Neural progenitor cell (in vitro differentiated cells): ENCODE results near the gene TEDC1. TPM values are rescaled to one million over a fixed set of nuclear protein-coding genes. Genes with fewer than 3 reads are reported as not detected.

Experiments used
- DNase-seq: peaks from one replicate; pipeline ENCODE4 v3.0.0-alpha.2; 2016; ENCODE audit warnings: low spot score
- H2AFZ ChIP-seq: fragments of 200-600 bp; sonication (generic); replicated peaks from 2 replicates; pipeline ENCODE4 v1.6.1; 2016; ENCODE audit warnings: antibody characterized with exemption
- H3F3A ChIP-seq: fragments of 200-600 bp; sonication (generic); 2 replicates; pipeline ENCODE4 v1.6.1; 2016; ENCODE audit warnings: antibody characterized with exemption, low read depth
- H3K27ac ChIP-seq: fragments of 200-600 bp; sonication (generic); 2 replicates; pipeline ENCODE4 v1.5.1; 2016; ENCODE audit warnings: mild to moderate bottlenecking
- H3K27me3 ChIP-seq: fragments of 200-600 bp; sonication (generic); 2 replicates; pipeline ENCODE4 v1.6.1; 2016; ENCODE audit warnings: mild to moderate bottlenecking, moderate library complexity
- H3K36me3 ChIP-seq: fragments of 200-600 bp; sonication (generic); 2 replicates; pipeline ENCODE4 v1.5.1; 2016
- H3K4me1 ChIP-seq: fragments of 200-600 bp; sonication (generic); 2 replicates; pipeline ENCODE4 v1.6.1; 2016; ENCODE audit warnings: mixed run types
- H3K4me2 ChIP-seq: fragments of 200-600 bp; sonication (generic); 2 replicates; pipeline ENCODE4 v1.6.1; 2016
- H3K4me3 ChIP-seq: fragments of 200-600 bp; sonication (generic); 2 replicates; pipeline ENCODE4 v1.5.1; 2016
- H3K79me2 ChIP-seq: fragments of 200-600 bp; sonication (generic); 2 replicates; pipeline ENCODE4 v1.6.1; 2016; ENCODE audit warnings: low read depth
- H3K9ac ChIP-seq: fragments of 200-600 bp; sonication (generic); 2 replicates; pipeline ENCODE4 v1.6.1; 2016
- H3K9me3 ChIP-seq: fragments of 200-600 bp; sonication (generic); 2 replicates; pipeline ENCODE4 v1.5.1; 2016; ENCODE audit warnings: low read depth
- H4K20me1 ChIP-seq: fragments of 200-600 bp; sonication (generic); 2 replicates; pipeline ENCODE4 v1.6.1; 2016; ENCODE audit warnings: low read depth
- H3K27ac Mint-ChIP-seq: 3 replicates; pipeline ENCODE4 v1.8.0; 2021; ENCODE audit warnings: mixed read lengths
- H3K27me3 Mint-ChIP-seq: 2 replicates; pipeline ENCODE4 v1.8.0; 2022; ENCODE audit warnings: low read depth, mild to moderate bottlenecking, inconsistent platforms, moderate library complexity, mixed read lengths; ENCODE audit not compliant: insufficient read depth
- H3K36me3 Mint-ChIP-seq: 3 replicates; pipeline ENCODE4 v1.8.0; 2021; ENCODE audit warnings: mixed read lengths
- H3K4me1 Mint-ChIP-seq: 3 replicates; pipeline ENCODE4 v1.8.0; 2021; ENCODE audit warnings: mixed read lengths
- H3K4me3 Mint-ChIP-seq: 3 replicates; pipeline ENCODE4 v1.8.0; 2021; ENCODE audit warnings: mild to moderate bottlenecking, moderate library complexity, mixed read lengths
- H3K9me3 Mint-ChIP-seq: 3 replicates; pipeline ENCODE4 v1.8.0; 2020; ENCODE audit warnings: mixed read lengths
- EZH2 ChIP-seq: fragments of 200-600 bp; sonication (generic); IDR thresholded peaks from 2 replicates; pipeline ENCODE4 v1.6.1; 2017; ENCODE audit warnings: antibody characterized with exemption, mild to moderate bottlenecking, moderate library complexity
- EZH2phosphoT487 ChIP-seq: fragments of 200-600 bp; sonication (generic); IDR thresholded peaks from 2 replicates; pipeline ENCODE4 v1.6.1; 2017; ENCODE audit warnings: antibody characterized with exemption
- total RNA-seq: library from RNA; depleted of rRNA; stranded (reverse); fragments of >200 nt; gene quantifications from 2 replicates; pipeline ENCODE4 v1.2.3, GENCODE V29; 2015; ENCODE audit warnings: low replicate concordance
- TF ChIP-seq, protein P1 (sequence below): fragments of 200-600 bp; sonication (generic); IDR thresholded peaks from 2 replicates; pipeline ENCODE4 v1.5.1; 2017; ENCODE audit warnings: antibody characterized with exemption, mild to moderate bottlenecking

The TEDC1 gene
- total RNA-seq, 1 donor from 2014 or later = 3.6 TPM

DNA sequence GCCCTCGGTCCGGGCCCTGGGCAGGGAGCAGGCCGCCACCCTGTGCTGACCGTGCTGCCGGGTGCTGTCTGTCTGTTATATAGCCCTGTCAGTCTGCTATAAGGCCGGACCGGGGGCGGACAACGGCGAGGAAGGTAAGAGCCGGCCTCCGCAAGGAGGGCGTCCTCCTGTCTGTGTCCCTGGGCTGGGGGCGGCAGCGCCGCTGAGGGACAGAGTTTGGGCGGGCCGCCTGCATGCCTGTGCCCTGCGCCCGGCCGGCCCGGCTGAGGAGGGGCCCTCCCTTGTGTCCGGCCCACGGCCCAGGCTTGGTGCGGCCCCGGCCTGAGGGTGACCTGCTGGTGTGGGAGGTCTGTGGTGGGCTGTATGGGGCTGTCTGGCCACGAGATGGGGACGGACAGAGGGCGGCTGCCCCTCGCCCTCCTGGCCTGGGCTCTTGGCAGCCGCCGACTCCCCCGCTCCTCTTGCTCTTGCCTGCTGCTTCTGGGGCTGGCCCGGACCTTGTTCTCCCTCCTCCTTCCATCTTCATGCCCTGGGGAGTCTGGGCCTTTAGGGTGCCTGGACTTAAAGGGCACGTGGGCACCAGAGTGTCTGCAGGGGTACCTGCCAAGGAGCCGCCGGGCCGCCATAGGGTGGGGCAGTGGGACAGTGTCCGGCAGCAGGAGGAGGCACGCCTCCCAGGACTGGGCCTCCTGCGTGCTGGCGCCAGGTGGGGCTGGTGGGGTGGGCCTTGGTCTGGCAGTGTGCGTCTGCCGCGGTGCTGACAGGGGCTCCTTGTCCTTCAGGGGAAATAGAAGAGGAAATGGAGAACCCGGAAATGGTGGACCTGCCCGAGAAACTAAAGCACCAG lies 41.5 kb upstream of the TEDC1 start:
- no peaks in the 10 kb centered on the region for H3F3A ChIP-seq
- no peaks in the 10 kb centered on the region for H3K27me3 ChIP-seq
- Mint-ChIP-seq H3K27me3 (peaks cover 2% of the 10 kb centered on the region), H3K4me3 (no peak overlapping the region), H3K9me3 (no peaks in the 10 kb centered on the region), H3K4me1 (no peaks in the 10 kb centered on the region), H3K27ac (no peak overlapping the region), H3K36me3 (peaks cover 6% of the 10 kb centered on the region)
- peaks cover 50% of the 10 kb centered on the region for H4K20me1 ChIP-seq
- no peak overlapping the region for H3K9ac ChIP-seq
- no peaks in the 10 kb centered on the region for H3K4me1 ChIP-seq
- H3K27ac ChIP-seq = no peak overlapping the region
- no peak overlapping the region for H3K4me2 ChIP-seq
- H3K9me3 ChIP-seq = no peaks in the 10 kb centered on the region
- no peak overlapping the region for H3K4me3 ChIP-seq
- peaks cover 16% of the 10 kb centered on the region for H3K79me2 ChIP-seq
- no peaks in the 10 kb centered on the region for H3K36me3 ChIP-seq
- no peak for TF ChIP-seq EZH2phosphoT487
- TF ChIP-seq, protein P1, sequence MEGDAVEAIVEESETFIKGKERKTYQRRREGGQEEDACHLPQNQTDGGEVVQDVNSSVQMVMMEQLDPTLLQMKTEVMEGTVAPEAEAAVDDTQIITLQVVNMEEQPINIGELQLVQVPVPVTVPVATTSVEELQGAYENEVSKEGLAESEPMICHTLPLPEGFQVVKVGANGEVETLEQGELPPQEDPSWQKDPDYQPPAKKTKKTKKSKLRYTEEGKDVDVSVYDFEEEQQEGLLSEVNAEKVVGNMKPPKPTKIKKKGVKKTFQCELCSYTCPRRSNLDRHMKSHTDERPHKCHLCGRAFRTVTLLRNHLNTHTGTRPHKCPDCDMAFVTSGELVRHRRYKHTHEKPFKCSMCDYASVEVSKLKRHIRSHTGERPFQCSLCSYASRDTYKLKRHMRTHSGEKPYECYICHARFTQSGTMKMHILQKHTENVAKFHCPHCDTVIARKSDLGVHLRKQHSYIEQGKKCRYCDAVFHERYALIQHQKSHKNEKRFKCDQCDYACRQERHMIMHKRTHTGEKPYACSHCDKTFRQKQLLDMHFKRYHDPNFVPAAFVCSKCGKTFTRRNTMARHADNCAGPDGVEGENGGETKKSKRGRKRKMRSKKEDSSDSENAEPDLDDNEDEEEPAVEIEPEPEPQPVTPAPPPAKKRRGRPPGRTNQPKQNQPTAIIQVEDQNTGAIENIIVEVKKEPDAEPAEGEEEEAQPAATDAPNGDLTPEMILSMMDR = no peak
- no peak for TF ChIP-seq EZH2
- DNase-seq = no peak
- H2AFZ ChIP-seq = no peak overlapping the region

DNA sequence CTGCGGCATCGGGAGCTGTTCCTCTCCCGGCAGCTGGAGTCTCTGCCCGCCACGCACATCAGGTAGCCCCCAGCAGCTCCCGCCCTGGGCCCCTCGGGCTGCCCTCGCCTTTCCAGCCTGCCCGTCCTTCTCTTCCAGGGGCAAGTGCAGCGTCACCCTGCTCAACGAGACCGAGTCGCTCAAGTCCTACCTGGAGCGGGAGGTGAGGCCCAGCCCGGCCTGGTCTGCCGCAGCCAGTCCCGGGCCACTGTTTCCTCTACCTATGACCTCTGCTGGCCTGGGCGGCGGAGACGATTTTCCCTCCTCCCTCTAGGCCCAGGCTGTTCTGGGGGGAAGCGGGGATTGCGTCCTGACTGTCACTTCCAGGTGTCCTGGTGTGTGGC lies 40.9 kb upstream of the TEDC1 start:
- Histone ChIP-seq H3K4me2 (no peak overlapping the region), H3K27ac (no peak overlapping the region), H3F3A (no peaks in the 10 kb centered on the region), H3K9ac (no peak overlapping the region), H3K36me3 (no peaks in the 10 kb centered on the region), H3K79me2 (peaks cover 16% of the 10 kb centered on the region), H3K9me3 (no peaks in the 10 kb centered on the region), H4K20me1 (peaks cover 46% of the 10 kb centered on the region), H2AFZ (no peak overlapping the region), H3K4me1 (no peaks in the 10 kb centered on the region), H3K27me3 (no peaks in the 10 kb centered on the region), H3K4me3 (no peak overlapping the region)
- Mint-ChIP-seq H3K36me3 (peaks cover 6% of the 10 kb centered on the region), H3K27ac (no peak overlapping the region), H3K4me1 (no peaks in the 10 kb centered on the region), H3K27me3 (peaks cover 4% of the 10 kb centered on the region), H3K9me3 (no peaks in the 10 kb centered on the region), H3K4me3 (no peak overlapping the region)
- TF ChIP-seq EZH2phosphoT487 (no peak), EZH2 (no peak)
- TF ChIP-seq, protein P1 = no peak
- no peak for DNase-seq

DNA sequence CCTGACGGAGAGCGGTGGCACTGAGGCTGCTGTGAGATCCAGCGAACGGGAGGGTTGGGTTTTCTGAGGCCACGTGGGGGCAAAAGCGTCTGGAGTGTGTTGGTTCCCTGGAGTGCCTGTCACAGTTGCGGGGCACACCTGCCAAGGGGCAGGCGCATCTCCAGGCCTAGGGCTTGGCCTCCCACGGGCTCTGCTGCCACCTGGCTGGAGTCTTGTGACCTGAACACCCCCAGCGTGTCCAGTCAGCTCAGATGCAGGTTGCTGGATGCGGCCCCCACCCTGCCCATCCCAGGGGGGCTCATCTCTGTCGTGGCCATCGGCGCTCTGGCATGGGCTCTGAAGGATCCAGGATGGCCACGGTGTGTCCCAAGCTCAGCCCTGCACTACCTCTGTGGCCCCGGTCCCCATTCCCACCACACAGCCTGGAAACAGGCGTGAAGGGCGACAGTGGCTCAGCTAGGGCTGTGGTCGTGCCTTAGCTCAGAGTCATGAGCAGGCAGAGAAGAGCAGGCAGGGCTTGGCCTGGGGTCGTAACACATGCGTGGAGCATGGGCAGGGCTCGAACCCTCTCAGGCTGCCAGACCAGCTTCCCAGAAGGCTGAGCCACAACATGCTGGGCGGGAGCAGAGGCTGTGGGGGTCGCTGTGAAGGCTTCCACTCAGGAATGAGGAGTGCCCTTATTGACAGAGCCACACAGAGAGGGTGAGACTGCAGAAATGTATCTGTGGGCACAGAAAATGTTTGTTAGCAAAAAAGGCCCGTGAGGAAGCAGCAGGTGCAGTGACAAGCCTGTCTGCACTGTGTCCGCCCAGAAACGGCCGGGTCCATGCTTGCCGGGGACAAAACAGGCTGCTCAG lies 40.0 kb upstream of the TEDC1 start:
- Mint-ChIP-seq H3K27me3 (peaks cover 4% of the 10 kb centered on the region), H3K36me3 (peaks cover 10% of the 10 kb centered on the region), H3K4me3 (no peak overlapping the region), H3K27ac (no peak overlapping the region), H3K4me1 (no peaks in the 10 kb centered on the region), H3K9me3 (no peaks in the 10 kb centered on the region)
- Histone ChIP-seq H4K20me1 (peaks cover 49% of the 10 kb centered on the region), H3K4me2 (no peak overlapping the region), H3K4me3 (no peak overlapping the region), H3K9ac (no peak overlapping the region), H2AFZ (no peak overlapping the region), H3K79me2 (peaks cover 16% of the 10 kb centered on the region), H3K9me3 (no peaks in the 10 kb centered on the region), H3F3A (no peaks in the 10 kb centered on the region), H3K4me1 (no peaks in the 10 kb centered on the region), H3K27ac (no peak overlapping the region), H3K27me3 (no peaks in the 10 kb centered on the region), H3K36me3 (no peaks in the 10 kb centered on the region)
- no peak for DNase-seq
- TF ChIP-seq, protein P1 = no peak
- TF ChIP-seq EZH2 (no peak), EZH2phosphoT487 (no peak)
